Measurements from ENCODE around the gene OR10A3.

DNA sequence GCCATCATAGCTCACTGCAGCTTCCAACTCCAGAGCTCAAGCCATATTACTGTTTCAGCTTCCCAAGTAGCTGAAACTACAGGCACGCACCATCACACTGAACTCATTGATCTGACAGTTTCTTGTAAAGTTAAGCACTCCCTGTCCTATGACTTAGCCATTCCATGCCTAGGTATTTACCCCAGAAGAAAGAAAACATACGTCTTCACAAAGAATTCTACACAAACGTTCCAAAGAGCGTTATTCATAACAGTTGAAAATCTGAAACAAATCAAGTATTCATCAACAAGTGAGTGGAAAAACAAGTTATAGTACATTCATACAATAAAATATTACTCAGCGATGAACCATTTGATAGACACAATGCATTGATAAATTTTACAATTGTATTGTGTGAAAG lies 31.5 kb upstream of the OR10A3 start:
- TF ChIP-seq, protein P1, sequence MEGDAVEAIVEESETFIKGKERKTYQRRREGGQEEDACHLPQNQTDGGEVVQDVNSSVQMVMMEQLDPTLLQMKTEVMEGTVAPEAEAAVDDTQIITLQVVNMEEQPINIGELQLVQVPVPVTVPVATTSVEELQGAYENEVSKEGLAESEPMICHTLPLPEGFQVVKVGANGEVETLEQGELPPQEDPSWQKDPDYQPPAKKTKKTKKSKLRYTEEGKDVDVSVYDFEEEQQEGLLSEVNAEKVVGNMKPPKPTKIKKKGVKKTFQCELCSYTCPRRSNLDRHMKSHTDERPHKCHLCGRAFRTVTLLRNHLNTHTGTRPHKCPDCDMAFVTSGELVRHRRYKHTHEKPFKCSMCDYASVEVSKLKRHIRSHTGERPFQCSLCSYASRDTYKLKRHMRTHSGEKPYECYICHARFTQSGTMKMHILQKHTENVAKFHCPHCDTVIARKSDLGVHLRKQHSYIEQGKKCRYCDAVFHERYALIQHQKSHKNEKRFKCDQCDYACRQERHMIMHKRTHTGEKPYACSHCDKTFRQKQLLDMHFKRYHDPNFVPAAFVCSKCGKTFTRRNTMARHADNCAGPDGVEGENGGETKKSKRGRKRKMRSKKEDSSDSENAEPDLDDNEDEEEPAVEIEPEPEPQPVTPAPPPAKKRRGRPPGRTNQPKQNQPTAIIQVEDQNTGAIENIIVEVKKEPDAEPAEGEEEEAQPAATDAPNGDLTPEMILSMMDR (optimal IDR thresholded peaks at IDR 0.05 in 1 of 3, IDR thresholded peaks at IDR 0.05 in 1 of 3, conservative IDR thresholded peaks at IDR 0.05 in 1 of 3; ENCODE audit: extremely low read depth in 1 of 3, insufficient read depth in 2 of 3, low read length in 3 of 3): no peak
- TF ChIP-seq EZH2 (IDR thresholded peaks at IDR 0.05; ENCODE audit: low read length): no peak
